Measurements from ENCODE around the gene PPM1K. TPM values are rescaled to one million over a fixed set of nuclear protein-coding genes. Genes with fewer than 3 reads are reported as not detected.

PPM1K gene
- polyA plus RNA-seq, 6 donors from 2014 or later = 136 to 193 (median 169) TPM

DNA sequence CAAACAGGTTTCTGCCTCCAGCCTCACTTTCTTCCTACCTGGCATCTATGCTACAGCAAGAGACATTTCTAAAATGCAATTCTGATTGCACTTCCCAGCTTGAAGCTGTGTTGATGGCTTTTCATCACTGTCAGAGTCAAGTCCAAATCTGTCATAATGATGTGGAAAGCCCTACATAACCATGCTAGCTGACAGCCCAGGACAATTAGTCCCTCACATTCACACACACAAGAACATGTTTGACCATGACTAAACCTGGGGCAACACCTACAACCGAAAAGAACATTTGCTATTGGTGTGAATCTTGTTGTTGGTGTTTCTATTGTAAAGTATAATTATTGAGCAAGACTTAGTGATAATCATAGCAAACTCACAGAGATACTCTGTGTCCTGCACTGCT, 58.2 kb downstream of the PPM1K start:
- DNase-seq = no peak
- H3K9me3 Mint-ChIP-seq = peaks cover 0 to 14% (median 8%) of the 10 kb centered on the region in 7 donors

DNA sequence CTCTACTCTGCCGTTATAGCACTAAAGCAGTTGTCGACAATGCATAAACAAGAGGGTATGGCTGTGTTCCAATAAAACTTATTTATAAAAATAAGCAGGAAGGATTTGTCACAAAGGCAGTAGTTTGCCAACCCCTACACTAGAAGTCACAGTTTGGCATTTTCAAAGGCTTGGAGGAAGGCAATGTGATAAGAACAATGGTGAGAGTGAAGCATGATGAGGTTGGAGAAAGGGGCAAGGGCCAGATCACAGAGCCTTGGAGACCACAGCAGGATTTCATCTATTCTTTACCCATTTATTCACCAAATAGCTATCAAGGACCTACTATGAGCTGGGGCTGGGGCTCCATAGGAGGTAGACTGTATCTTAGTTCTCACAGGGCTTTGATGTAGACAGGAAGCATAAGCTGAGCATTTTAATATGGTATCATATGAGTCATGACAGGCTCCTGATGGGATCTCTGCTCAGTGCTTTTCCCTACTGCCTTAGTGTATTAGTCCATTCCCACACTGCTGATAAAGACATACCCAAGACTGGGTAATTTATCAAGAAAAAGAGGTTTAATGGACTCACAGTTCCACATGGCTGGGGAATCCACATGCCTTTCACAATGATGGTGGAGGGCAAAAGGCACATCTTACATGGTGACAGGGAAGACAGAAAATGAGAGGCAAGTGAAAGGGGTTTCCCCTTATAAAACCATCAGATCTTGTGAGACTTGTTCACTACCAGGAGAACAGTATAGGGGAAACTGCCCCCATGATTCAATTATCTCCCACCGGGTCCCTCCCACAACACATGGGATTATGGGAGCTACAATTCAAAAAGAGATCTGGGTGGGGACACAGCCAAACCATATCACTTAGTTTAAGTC, 58.9 kb downstream of the PPM1K start:
- Mint-ChIP-seq H3K27me3 (no peaks in the 10 kb centered on the region), H3K27ac (no peak overlapping the region), H3K9me3 (peaks cover 0 to 15% (median 8%) of the 10 kb centered on the region in 7 donors), H3K4me3 (no peak overlapping the region), H3K36me3 (no peaks in the 10 kb centered on the region), H3K4me1 (no peaks in the 10 kb centered on the region)
- DNase-seq (no peak), ATAC-seq (ENCODE audit: low read depth in 2 of 2) (no peak)

More for the DNA sequence above, 58.2 kb downstream of the PPM1K start:
- Mint-ChIP-seq H3K27ac (no peak overlapping the region), H3K27me3 (no peaks in the 10 kb centered on the region), H3K4me1 (no peaks in the 10 kb centered on the region), H3K36me3 (no peaks in the 10 kb centered on the region), H3K4me3 (no peak overlapping the region)
- ATAC-seq (ENCODE audit: low read depth in 2 of 2) = no peak

DNA sequence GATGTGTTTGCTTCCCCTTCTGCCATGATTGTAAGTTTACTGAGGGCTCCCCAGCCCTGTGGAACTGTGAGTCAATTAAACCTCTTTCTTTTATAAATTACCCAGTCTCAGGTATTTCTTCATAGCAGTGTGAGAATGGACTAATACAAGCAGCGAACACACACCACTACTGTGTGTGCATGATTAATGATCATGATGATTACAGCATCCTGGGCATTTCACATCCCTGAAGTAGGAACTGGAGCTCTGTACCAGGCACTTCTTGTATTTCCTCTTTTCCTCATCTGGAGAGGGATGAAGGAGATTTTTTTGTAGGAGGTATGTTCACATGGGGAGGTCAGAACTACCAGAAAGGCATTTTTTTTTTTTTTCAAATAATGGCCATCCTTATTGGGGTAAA, 60.8 kb downstream of the PPM1K start:
- H3K4me1 Mint-ChIP-seq = peaks cover 2 to 7% (median 6%) of the 10 kb centered on the region in 3 donors
- no peak overlapping the region for H3K4me3 Mint-ChIP-seq
- DNase-seq (no peak), ATAC-seq (ENCODE audit: low read depth in 2 of 2) (no peak)
- no peaks in the 10 kb centered on the region for H3K27me3 Mint-ChIP-seq
- peaks cover 0 to 5% (median 1%) of the 10 kb centered on the region in 7 donors for H3K9me3 Mint-ChIP-seq
- no peaks in the 10 kb centered on the region for H3K36me3 Mint-ChIP-seq
- H3K27ac Mint-ChIP-seq = no peak overlapping the region

DNA sequence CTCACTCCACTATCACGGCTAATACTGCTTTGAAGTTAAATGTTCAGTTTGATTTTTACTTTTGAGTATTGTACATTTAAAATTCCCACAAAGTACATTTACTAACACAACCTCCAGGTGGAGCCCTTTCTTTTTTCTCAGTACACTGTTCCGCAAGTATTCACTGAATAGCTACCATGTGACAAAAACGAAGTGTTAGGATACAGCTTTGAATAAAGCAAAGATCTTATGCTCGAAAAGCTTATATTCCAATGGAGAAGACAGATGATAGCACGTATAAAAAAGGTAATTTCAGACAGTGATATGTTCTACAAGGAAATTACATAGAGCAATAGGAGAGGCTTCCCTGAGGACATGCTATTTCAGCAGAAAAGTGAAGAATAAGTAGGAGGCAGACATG, 65.3 kb downstream of the PPM1K start:
- DNase-seq (peak; percentile 53), ATAC-seq (ENCODE audit: low read depth in 2 of 2) (peak; percentile 48 to 68)
- peaks cover 2 to 7% (median 6%) of the 10 kb centered on the region in 3 donors for H3K4me1 Mint-ChIP-seq
- H3K4me3 Mint-ChIP-seq = no peak overlapping the region
- no peaks in the 10 kb centered on the region for H3K36me3 Mint-ChIP-seq
- peaks cover 0 to 5% (median 0%) of the 10 kb centered on the region in 7 donors for H3K9me3 Mint-ChIP-seq
- H3K27ac Mint-ChIP-seq = no peak overlapping the region
- peaks cover 0 to 5% (median 0%) of the 10 kb centered on the region in 3 donors for H3K27me3 Mint-ChIP-seq

DNA sequence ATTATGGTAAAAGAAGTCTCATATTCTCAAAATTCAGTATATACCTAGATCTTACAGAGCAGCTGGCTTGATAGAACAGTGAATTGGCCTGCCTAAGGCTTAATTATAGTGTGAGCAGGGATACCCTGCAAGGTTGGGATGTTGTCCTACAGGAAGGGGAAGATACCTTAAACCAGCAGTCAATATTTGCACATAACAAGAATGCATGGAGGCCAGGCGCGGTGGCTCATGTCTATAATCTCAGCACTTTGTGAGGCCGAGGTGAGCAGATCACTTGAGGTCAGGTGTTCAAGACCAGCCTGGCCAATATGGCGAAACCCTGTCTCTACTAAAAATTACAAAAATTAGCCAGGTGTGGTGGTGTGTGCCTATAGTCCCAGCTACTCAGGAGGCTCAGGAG, 67.2 kb downstream of the PPM1K start:
- Mint-ChIP-seq H3K4me1 (peaks cover 2 to 7% (median 6%) of the 10 kb centered on the region in 3 donors), H3K27ac (no peak overlapping the region), H3K9me3 (peaks cover 0 to 5% (median 0%) of the 10 kb centered on the region in 7 donors), H3K4me3 (no peak overlapping the region), H3K27me3 (peaks cover 0 to 5% (median 0%) of the 10 kb centered on the region in 3 donors), H3K36me3 (no peaks in the 10 kb centered on the region)
- no peak for ATAC-seq (ENCODE audit: low read depth in 2 of 2)
- no peak for DNase-seq

DNA sequence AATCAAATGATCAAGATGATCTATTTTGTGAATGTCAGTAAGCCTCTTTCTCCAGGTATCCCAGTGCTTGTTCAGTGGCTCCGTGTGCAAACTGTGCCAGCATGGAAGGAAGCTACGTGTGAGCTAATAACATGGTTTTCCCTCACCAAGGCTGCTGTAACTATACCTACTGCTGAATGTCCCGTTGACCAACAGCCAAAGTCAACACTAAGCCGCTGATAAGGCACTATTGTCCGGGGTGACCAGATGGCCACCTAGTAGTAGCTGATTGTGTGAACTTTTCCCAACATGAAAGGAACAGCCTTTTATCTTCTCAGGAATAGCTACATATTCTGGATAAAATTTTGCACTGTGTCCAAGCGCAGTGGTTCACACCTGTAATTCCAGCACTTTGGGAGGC, 68.0 kb downstream of the PPM1K start:
- Mint-ChIP-seq H3K27ac (no peak overlapping the region), H3K9me3 (peaks cover 0 to 3% (median 0%) of the 10 kb centered on the region in 7 donors), H3K36me3 (no peaks in the 10 kb centered on the region), H3K27me3 (peaks cover 0 to 5% (median 0%) of the 10 kb centered on the region in 3 donors), H3K4me1 (peaks cover 2 to 7% (median 6%) of the 10 kb centered on the region in 3 donors), H3K4me3 (no peak overlapping the region)
- no peak for DNase-seq
- ATAC-seq (ENCODE audit: low read depth in 2 of 2) = no peak

DNA sequence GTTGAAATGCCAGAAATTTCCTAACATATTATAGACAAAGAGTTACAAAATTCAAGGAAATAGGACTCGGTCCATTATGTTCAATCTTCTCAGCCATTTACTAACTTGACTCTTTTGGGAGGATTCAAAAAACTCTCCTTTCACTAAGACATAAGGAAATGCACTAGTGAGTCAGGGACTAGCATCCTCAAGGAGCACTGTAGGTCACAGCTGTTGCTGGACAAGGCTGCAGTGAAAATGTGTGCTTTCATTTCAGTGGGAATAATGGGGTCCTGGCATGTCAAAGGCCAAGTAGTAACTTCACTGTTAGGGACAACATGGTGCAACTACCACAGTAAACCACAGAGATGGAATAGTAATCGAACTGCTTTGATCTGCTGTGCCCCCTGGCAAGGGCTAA, 69.0 kb downstream of the PPM1K start:
- Mint-ChIP-seq H3K36me3 (no peaks in the 10 kb centered on the region), H3K9me3 (no peaks in the 10 kb centered on the region), H3K27me3 (peaks cover 0 to 5% (median 0%) of the 10 kb centered on the region in 3 donors), H3K4me3 (no peak overlapping the region), H3K27ac (no peak overlapping the region), H3K4me1 (peaks cover 2 to 7% (median 6%) of the 10 kb centered on the region in 3 donors)
- no peak for DNase-seq
- no peak for ATAC-seq (ENCODE audit: low read depth in 2 of 2)

DNA sequence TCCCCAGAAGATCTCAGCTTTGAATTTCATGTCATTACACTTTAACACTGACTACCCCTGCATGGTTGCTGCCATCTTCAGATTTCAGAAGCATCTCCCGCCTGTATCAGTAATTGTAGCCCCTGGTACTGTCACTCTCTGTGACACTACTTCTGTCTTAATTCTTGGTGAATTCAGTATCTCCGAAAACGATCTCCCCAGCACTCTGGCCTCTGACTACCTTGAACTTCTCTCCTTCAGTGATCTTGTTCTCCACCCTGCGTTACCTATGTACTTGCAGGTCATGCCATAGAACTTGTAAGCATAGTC, 72.2 kb downstream of the PPM1K start:
- Mint-ChIP-seq H3K4me1 (no peaks in the 10 kb centered on the region), H3K27me3 (no peaks in the 10 kb centered on the region), H3K36me3 (no peaks in the 10 kb centered on the region), H3K9me3 (no peaks in the 10 kb centered on the region), H3K27ac (no peak overlapping the region), H3K4me3 (no peak overlapping the region)
- no peak for DNase-seq
- ATAC-seq (ENCODE audit: low read depth in 2 of 2) = no peak

DNA sequence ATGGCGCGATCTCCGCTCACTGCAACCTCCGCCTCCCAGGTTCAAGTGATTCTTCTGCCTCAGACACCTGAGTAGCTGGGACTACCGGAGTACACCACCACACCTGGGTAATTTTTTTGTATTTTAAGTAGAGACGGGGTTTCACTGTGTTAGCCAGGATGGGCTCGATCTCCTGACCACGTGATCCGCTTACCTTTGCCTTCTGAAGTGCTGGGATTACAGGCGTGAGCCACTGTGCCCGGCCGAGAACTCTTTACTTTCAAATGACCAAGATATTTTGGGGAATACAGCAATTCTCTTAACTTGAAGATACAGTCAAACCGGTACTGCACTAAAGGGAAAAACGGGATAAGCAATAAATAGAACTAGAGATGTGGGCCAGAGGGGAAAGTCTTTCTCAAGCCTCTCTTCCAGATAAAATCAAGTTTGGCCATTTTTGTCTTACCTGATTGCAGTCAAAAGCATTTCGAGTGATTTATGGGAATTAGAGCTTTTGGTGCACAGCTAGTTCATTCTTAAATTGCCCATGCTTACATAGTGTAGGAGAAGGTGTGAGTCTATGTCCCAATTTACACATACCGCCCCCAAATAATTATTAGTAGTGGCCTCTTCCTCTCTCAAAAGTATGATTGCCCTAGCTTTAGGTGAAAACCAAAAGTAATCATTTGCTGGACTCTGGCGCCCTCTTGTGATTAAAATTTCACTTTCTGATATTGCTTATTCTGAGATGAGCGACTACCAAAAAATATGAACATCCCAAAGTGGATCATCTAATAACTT, 72.7 kb downstream of the PPM1K start:
- Mint-ChIP-seq H3K9me3 (no peaks in the 10 kb centered on the region), H3K36me3 (no peaks in the 10 kb centered on the region), H3K4me3 (no peak overlapping the region), H3K4me1 (no peaks in the 10 kb centered on the region), H3K27me3 (no peaks in the 10 kb centered on the region), H3K27ac (no peak overlapping the region)
- DNase-seq = peak; percentile 53
- peak; percentile 42 to 65 for ATAC-seq (ENCODE audit: low read depth in 2 of 2)

DNA sequence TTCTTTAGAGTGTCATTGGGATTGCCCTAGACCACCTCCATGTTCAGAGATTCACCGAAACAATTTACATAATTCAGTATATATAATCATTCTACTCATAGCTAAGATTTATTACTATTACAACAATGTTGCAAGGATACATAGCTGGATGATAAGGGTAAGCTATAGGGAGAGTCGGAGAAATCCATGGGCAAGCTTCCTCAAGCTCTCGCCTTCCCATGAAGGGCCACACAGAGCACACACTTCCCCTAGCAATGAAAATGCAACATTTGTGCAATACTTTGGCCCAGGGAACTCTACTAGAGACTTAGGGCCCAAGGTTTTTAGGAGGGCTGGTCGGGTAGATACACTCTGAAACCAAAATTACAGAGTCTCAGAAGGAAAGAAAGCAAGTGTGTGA, 76.2 kb downstream of the PPM1K start:
- Mint-ChIP-seq H3K27me3 (no peaks in the 10 kb centered on the region), H3K4me1 (no peaks in the 10 kb centered on the region), H3K36me3 (no peaks in the 10 kb centered on the region), H3K27ac (no peak overlapping the region), H3K4me3 (no peak overlapping the region), H3K9me3 (no peaks in the 10 kb centered on the region)
- ATAC-seq (ENCODE audit: low read depth in 2 of 2) (no peak), DNase-seq (no peak)

Other genes starting within 250 kb of the PPM1K start
- 1 to 10 TPM in 1 of 6 donors, under 1 TPM in 4, not detected in 1; 0.20 to 1.1 (median 0.49) TPM for gene ABCG2, start 125.9 kb downstream of the PPM1K start, polyA plus RNA-seq (ENCODE audit: low read depth in 6 of 6)
- gene HERC6, start 94.3 kb upstream of the PPM1K start, polyA plus RNA-seq (ENCODE audit: low read depth in 6 of 6) = 10 to 100 TPM in 3 of 6 donors, 1 to 10 TPM in 2, not detected in 1; 6.7 to 11.9 (median 10.0) TPM
- 10 to 100 TPM in 1 of 6 donors, 1 to 10 TPM in 5; 6.2 to 10.5 (median 7.5) TPM for gene HERC5, start 172.6 kb upstream of the PPM1K start, polyA plus RNA-seq (ENCODE audit: low read depth in 6 of 6)
- 100 to 1,000 TPM; 197 to 384 (median 239) TPM for gene PYURF, start 239.2 kb upstream of the PPM1K start, polyA plus RNA-seq (ENCODE audit: low read depth in 6 of 6)

All from naive B cell (primary cell).